Stimulated activated CD4-positive, alpha-beta T cell treated with anti-CD3 and anti-CD28 coated beads, Interleukin-1b, Interleukin-23, amount 100 ng/mL, for 4 hours (primary cell): ENCODE measurements around the gene TRIL.

Experiments used
- DNase-seq, 2 donors: peaks; one replicate each; pipeline ENCODE4 v3.0.0-alpha.2; 2020; ENCODE audit warnings: low read depth in 2 of 2

The TRIL gene

GRCh38 chr7:28983396-28984190, 25.5 kb upstream of the TRIL start:
- DNase-seq: no peak

- DNase-seq: no peak
Observed at GRCh38 chr7:28981161-28981465, 23.0 kb upstream of the TRIL start.

- DNase-seq: no peak
Observed at GRCh38 chr7:28980451-28981160, 22.5 kb upstream of the TRIL start.

GRCh38 chr7:28979776-28980175, 21.6 kb upstream of the TRIL start:
- DNase-seq: no peak

GRCh38 chr7:28977881-28978280, 19.8 kb upstream of the TRIL start:
- no peak for DNase-seq

- DNase-seq: no peak
Observed at GRCh38 chr7:28976022-28976421, 17.9 kb upstream of the TRIL start.

GRCh38 chr7:28973591-28973990, 15.5 kb upstream of the TRIL start:
- DNase-seq: no peak

GRCh38 chr7:28964056-28964455, 5.9 kb upstream of the TRIL start:
- DNase-seq: no peak

- DNase-seq: no peak
Observed at GRCh38 chr7:28961972-28962371, 3.8 kb upstream of the TRIL start.

GRCh38 chr7:28960071-28960840, 2.1 kb upstream of the TRIL start:
- no peak for DNase-seq

GRCh38 chr7:28958980-28959347, 834 bp upstream of the TRIL start:
- no peak for DNase-seq

- DNase-seq: no peak
Observed at GRCh38 chr7:28957751-28958234, 337 bp downstream of the TRIL start.

- DNase-seq: no peak
Observed at GRCh38 chr7:28957064-28957750, 923 bp downstream of the TRIL start.

GRCh38 chr7:28956608-28957063, 1.5 kb downstream of the TRIL start:
- DNase-seq: no peak

GRCh38 chr7:28955718-28956607, 2.2 kb downstream of the TRIL start:
- no peak for DNase-seq

GRCh38 chr7:28955356-28955717, 2.8 kb downstream of the TRIL start:
- DNase-seq: no peak

- no peak for DNase-seq
Observed at GRCh38 chr7:28954946-28955345, 3.2 kb downstream of the TRIL start.

- DNase-seq: no peak
Observed at GRCh38 chr7:28954471-28954870, 3.7 kb downstream of the TRIL start.

- DNase-seq: no peak
Observed at GRCh38 chr7:28953633-28954032, 4.5 kb downstream of the TRIL start.

GRCh38 chr7:28942168-28942567, 16.0 kb downstream of the TRIL start:
- DNase-seq: no peak

- DNase-seq: no peak
Observed at GRCh38 chr7:28941633-28942032, 16.5 kb downstream of the TRIL start.
